Central memory CD4-positive, alpha-beta T cell (primary cell): Measurements from ENCODE around the gene DIDO1.
"Not testable (repeated sequence)": the region's sequence is repeated elsewhere in the genome, so short reads cannot be mapped to it uniquely, and the experiment has no call there.

Experiments
- DNase-seq: peaks from one replicate; pipeline ENCODE4 v3.0.0; 2022

Gene DIDO1

DNA sequence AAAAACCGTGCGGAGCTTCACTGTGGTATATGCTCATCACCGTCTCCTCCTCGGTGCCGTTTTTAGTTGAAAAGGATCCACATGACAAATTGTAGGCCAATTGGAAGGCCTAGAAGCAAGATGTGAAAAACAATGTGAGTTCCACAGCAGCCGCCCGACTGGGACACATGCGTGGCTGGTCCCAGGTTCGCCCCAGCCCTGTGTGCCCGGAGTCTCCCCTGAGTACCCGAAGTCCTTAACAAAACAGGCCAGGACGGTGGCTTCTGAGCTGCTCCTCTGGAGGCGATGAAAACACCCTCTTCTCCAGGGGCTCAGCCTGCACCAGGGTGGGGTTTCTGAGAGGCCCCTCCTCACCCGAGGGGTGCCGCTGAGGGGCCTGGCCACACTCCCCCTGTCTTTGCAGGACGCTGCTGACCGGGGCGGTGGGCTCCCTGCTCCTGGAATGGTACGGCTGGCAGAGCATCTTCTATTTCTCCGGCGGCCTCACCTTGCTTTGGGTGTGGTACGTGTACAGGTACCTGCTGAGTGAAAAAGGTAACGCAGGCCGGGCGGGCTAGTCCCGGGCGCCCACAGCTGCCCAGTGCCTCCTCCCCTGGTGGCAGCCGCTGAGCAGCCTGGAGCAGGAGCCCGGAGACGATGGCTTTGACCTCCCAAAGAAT, 36.0 kb upstream of the DIDO1 start:
- no peak for DNase-seq

DNA sequence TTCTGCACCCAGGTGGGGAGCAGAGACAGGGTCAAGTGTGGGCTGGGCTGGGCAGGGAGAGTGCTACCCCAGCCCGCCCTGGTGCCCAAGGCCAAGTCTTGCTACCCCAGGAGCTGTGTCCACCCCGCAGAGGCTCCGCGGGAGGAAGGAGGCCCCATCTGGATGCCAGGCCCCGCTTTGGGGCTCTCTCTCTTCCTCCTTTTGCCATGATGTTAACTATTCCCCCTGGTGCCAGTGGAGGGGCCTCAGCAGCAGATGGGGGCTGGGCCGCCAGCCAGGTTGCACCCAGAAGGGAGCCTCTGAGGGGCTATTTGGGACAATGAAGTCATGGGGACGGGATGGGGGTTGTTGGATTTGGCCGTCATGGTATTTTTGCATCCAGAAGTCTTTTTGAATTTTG, 35.5 kb upstream of the DIDO1 start:
- no peak for DNase-seq

DNA sequence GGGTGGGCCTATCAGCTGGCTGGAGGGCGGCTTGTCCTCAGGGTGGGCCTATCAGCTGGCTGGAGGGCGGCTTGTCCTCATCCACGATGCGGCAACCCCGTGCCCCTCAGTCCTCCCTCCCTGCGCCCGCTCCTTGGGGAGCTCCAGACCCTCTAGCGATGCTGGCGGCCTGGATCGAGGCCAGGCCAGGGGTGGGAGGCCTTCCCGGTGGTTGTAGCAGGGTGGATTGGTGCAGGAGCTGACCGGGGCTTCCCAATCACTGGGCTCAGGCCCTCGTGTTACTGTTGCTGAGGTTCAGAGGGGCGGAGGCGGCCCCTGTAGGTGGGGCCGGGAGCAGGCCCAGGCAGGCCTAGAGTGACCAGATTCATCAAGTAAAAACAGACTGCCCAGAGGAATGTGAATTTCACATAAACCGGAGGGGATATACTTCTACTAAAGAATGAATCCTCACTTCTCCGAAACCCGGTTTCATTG, 35.0 kb upstream of the DIDO1 start:
- DNase-seq = no peak

DNA sequence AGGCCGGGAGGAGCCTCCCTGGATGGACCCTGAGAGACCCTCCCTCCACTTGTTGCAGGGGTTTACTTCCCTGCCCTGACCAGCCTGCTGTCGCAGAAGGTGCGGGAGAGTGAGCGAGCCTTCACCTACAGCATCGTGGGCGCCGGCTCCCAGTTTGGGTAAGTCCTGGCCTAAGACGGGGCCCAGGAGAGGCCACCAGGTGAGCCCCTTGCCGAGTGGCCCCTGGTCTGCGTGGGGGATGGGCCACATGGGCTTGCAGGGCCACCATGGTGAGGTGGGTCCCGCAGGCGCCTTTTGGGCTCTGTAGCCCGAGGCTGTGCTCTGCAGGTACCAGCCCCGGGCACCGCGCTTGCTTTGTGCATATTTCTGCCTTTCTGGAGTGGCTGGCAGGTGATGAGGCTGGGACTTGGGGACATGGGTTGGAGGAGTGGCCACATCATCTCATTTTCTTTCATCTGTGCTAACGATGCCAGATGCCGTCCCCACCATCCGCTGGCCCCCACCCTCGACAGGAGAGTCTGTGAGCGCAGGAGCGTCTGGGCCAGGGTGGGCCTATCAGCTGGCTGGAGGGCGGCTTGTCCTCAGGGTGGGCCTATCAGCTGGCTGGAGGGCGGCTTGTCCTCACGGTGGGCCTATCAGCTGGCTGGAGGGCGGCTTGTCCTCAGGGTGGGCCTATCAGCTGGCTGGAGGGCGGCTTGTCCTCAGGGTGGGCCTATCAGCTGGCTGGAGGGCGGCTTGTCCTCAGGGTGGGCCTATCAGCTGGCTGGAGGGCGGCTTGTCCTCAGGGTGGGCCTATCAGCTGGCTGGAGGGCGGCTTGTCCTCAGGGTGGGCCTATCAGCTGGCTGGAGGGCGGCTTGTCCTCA, 34.4 kb upstream of the DIDO1 start:
- not testable (repeated sequence) for DNase-seq

DNA sequence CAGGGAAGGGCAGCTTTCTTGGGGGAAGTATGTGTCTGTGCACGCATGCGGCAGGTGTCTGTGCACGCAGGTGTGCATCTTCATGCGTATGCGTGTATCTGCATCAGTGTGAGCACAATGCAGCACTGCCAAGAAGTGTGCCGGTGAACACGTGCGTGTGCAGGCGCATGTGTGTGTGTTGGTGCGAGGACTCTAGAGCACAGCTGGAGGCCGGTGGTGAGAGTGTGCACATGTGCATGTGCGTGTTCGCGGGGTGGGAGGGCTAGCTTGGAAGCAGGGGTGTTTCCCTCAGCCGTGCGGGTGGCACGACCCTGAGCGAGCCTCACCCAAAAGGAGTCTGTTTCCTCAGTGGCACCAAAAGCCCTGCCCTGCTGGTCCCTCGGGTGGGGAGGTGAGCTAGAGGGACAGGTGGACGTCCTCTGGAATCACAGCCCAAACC, 33.7 kb upstream of the DIDO1 start:
- no peak for DNase-seq

DNA sequence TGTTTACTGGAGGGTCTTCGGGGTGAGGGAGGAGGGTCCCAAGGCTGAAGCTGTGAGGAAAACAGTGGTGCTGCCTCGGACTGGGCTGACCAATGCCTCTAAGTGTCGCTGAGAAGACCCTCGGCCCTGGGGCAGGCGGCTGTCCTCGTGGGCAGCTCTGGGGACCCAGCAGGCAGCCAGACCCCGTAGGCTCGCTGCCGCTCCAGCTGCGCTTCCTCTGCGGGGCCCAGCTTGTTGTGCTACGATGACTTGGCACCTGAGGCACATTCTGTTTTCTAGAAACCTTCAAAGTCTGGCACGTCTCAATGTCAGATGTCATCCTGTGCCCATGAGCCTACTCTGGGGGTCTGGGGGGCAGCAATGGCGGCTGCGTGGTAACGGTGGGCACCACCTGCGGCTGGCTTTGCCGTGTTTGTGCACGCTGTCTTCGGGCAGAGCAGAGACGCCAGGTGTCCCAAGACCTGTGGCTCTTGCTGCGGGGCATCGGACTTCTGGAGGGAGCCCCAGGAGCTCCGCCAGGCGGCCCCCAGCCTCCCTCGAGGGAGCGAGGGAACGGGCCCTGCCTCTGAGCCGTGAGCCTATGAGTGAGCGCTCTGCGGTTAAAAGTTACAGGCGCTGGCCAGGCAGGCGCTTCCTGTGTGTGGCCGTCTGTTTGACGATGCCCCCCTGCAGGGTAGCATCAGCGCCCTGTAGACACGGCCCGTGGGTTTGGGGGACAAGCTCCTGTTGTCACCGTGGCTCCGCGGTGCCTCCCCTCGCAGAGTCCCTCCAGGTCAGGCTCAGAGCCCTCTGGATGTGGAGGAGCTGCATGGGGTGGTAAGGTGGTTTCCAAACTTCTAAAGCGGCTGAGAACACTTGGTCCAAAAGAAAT, 33.0 kb upstream of the DIDO1 start:
- DNase-seq = no peak

DNA sequence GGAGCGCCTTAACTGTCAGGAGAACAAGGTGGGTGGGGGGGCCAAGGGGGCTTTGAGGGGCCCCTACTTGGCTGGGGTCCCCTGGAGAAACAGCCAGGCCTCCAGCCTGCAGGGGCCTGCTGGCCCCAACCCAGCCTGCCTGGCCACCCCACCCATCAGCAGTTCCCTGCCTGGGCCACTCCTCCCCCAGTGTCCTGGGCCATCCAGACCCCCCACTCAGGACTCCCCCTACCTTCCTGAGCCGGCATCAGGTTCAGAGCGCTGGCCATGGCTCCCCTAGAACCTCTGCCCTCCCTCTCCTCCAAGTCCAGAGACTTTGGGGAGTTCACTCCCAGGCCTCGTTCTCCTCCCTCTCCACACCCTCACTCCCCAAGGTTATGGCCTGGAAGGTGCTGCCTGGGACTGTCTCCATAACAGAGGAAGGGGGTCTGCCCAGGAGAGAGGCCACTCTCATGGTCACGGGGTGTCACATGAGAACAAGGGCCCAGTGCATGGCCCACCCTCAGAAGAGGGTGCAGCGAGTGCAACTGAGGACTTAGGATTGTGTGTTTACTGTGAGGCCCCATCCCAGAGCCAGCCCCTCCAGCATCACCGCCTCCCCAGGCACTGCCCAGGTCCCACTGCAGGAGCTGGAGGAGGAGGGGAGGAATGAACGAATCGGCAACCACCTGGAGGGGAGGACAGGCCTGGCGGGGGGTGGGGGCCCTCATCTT, 32.2 kb upstream of the DIDO1 start:
- no peak for DNase-seq

DNA sequence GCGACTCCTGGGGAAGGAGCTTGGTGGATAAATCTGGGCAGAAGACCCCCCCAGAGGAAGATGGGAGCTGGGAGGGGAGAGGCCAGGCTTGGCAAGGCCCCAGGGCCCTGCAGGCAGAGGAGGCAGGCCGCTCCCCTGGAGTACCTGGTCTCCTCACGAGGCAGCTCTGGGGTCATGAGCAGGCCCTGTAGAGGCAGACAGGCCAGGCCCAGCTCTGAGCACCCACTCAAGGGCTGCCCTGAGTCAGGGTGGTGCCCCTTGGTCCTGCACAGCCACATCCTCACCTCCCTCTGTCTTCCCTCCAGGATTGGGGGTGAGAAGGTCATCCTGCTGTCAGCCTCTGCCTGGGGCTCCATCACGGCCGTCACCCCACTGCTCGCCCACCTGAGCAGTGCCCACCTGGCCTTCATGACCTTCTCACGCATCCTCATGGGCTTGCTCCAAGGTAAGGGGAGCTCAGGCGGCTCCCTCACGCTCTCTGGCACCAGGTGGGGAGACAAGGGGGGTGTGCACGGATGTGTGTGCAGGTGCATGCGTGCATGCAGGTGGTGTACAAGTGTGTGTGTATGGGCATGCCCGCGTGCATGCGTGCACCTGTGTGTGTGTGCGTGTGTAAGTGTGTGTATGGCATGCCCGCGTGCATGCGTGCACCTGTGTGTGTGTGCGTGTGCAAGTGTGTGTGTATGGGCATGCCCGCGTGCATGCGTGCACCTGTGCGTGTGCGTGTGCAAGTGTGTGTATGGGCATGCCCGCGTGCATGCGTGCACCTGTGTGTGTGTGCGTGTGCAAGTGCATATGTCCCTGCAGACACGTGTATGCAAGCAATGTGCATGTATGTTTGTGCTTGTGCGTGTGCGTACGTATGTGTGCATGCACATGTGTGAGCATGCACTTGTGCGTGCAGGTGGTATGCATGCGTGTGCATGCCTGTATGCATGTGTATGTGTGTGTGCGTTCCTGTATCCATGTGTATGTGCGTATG, 31.1 kb upstream of the DIDO1 start:
- DNase-seq = no peak

DNA sequence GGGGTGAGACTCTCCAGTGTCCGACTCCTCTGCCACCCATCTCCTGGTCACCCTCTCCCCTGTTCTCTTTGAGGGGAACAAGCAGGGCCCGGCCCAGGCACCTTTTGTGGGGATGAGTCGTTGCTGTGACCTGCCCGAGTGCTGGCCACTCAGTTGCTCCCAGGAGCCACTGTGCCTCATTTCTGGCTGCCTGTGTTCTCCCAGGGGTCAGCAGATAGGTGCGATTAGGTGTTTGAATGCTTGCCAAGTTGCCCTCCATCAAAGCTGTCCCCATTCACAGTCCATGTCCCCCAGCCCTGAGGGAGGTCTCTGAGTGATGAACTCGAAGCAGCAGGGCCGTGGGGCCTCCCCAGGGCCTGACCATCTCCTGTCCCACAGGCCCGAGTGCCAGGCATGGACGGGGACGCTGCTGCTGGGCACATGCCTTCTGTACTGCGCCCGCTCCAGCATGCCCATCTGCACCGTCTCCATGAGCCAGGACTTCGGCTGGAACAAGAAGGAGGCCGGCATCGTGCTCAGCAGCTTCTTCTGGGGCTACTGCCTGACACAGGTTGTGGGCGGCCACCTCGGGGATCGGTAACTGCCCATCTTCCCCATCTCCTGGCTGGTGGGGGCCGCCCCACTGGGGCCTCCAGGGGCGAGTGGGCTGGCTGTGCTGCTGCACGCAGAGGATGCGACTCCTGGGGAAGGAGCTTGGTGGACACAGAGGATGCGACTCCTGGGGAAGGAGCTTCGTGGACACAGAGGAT, 30.3 kb upstream of the DIDO1 start:
- DNase-seq = no peak

DNA sequence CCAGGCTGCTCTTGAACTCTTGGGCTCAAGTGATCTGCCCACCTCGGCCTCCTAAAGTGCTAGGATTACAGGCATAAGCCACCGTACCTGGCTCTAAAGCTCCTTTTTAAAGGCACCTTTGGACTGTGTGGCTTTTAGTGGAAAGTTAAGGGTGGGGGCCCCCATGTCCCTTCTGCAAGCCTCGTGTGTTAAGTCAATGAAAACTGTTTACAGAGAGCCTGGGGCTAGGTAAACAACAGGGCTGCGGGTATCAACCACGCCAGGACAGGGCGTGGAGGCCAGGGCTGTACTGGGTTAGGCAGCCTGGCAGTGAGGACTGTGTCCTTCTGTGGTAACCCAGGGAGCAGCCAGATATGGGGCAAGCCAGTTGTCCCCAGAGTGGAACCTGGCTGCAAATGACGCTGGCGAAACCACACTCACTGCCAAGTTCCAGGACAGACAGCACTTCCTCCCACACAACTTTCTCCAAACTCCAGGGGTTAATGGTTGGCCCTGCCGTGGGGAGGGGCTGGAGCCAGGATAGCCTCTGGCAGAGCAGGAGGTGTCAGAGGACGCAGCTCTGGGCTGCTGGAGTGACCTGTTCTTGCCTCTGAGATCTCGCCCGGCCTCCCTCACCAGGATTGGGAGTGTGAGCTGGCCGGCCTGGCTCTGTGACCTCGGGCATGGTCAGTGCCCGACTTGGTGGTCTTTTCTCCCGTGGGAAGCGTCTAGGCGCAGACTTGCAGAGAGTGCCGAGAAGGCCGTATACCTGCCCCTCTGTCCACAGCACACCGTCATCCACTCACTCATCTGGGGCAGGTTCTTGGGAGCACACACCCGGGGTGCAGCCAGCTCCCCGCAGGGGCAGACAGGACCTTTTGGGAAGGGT, 29.4 kb upstream of the DIDO1 start:
- no peak for DNase-seq

DNA sequence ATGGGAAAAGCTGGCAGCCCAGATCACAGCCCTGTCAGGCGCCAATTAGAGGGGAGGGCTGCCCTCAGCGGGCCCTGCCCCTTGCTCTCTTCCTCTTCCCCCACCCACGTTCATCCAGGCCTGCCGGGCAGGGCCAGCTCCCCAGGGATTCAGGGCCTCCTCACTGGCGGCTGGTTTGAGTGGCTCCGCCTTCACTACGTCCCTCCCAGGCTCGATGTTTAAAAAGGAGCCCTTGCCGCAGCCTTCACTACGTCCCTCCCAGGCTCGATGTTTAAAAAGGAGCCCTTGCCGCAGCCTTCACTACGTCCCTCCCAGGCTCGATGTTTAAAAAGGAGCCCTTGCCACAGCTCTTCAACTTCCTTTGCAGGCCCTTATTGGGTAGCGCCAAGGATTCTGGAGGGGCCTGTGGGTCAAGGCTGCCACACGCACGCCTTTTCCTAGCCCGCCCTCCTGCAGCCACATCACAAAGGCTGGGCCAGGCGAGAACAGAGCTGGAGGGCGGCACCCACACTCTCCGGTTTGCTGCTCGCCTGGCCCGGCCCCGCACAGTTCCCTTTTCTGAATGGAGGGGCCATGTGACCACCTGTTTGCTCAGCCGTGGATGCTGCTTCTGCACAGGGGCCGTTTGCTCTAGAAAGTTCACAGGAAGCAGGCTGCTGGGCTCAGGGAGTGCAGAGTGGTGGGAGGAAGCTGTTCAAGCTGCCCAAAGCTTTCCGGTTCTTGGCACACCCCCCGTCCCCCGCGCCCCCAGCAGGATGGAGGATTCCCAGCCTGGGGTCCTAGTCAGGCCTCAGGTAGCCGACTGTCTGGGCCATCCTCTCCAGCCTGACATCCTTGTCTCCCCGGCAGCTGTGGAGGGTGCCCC, 27.8 kb upstream of the DIDO1 start:
- peak; percentile 77 for DNase-seq

DNA sequence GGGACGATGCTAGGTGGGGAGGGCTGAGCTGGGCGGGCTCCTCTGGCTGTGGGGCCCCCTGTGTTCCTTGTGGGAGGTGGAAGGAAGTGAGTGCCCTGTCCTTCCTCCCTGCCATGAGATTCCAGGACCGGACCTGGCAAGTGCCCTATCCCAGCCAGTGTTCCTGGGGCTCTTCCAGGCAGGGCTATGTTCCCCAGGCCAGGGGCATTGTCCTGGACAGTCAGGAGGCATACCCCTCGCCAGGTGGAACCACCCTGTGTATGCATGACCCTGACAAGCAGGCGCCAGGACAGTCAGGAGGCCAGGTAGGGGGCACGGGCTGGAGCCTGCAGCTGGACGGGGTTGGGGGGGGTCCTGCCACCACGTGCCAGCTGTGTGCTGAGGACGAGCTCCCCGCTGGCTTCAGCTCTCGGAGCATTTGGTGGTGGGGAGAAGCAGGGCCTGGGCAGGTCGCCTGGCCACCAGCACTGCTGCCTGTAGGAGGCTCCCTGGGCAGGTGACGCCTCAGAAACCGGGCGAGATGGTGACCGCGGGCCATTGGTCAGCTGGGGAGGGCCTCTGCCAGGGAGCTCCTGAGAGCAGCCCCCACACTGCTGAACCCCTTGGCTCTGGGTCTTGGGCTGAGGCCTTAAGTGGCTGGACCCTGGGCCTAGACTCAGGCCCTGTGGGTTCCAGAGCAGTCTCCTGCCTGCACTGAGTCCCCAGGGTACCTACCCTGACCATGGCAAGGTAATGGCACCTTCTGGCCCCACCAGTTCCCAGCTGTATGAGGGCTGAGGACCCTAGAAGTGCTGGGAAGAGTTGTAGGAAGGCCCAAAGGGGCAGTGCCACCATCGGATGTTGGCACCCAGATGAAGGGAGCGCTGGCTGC, 26.9 kb upstream of the DIDO1 start:
- no peak for DNase-seq

DNA sequence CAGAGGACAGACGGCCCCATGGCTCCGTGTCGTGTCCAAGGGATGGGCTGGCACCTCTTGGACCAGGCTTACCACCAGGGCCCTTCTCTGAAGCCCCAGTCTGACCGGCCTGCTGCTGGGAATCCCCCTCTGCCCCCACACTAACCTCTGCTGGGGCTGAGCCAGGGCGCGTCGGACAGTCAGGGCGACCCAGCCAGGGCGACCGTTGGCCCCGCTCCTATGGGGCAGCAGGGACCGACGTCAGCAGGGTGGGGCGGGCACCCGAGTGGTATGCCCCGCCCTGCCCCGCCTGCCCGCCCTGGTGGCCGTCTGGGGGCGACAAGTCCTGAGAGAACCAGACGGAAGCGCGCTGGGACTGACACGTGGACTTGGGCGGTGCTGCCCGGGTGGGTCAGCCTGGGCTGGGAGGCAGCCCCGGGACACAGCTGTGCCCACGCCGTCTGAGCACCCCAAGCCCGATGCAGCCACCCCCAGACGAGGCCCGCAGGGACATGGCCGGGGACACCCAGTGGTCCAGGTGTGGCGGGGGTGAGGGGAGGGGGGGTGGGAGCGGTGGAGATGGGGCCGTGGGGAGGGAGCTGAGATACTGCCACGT, 26.2 kb upstream of the DIDO1 start, which contains the start of gene SLC17A9:
Gene SLC17A9, plus strand, starts transcription at position 337 of the 595 bp plus-strand sequence. Its CDS starts 122 bp downstream, at position 459.
- peak; percentile 17 for DNase-seq

DNA sequence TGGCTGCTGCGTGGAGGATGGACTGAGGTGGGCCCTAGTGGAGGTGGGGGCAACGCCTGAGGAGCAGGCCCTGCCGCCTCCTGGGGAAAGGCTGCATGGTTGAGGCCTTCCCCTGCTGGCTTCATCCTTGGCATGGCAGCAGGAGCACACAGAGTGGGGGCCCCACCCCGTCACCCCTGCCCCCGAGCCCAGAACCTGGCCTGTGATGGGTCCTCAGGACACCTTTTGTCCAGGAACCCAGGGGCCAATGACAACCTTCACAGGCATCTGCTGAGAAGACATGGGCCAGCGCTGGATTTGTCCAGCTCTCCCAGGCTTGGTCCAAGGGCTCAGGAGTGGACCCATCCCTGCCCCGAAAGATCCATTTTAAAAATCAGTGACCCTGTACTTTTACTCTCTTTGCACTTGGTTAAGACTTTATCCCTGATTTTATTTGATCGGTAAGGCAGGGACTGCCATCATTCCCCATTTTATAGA, 25.6 kb upstream of the DIDO1 start:
- DNase-seq = no peak

DNA sequence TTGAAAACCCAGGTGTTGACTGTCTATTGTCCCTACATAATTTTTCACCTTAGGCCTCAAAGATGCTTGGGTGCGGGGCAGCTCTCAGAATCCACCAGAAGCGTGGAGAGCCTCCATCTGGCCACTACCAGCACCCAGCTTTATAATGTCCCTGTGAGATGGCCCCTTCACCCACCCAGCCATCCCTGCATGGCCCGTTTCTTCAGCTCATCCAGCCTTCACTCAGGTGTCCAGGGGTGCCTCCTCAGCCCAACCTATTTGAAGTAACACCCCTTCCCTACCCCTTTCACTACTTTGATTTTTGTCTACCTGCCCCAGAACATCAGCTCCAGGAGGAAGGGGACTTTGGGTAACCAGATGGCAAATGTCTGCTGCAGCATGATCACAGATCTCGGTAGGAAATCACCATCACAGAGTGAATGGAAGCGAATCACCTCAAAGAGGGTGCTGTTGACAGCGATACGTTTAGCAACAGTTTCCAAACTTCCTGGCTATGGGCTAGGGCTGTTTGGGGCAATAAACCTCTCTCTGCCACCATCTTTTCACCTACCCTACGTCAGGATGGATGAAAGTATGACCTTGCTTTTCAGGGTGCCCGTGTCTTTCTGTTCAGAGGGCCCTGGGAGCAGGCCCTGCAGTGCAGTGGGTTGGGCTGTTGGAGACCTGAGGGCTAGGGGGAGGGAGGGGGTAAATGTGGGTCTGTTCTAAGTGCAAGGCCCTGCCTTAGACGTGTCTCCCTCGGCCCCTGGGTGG, 25.0 kb upstream of the DIDO1 start:
- no peak for DNase-seq

DNA sequence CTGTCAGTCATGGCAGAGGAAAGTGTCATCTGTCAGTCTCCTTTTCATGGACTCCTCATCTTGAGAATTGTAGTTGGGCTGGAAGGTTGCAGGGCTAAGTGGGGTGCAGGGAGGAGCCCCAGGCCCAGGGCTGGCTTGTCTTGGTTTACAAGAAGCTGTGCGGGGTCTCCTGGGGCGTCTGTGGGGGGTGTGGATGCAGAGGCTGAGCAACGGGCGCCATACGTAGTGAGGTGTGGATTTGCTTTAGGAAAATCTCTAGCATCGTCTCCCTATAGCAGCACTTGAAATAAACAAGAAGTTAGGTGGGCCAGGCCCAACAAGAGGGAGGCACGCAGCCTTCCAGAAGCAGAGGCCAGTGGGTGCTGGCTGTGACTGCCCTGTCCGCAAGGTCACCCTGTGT, 24.4 kb upstream of the DIDO1 start:
- DNase-seq = no peak
